Adrenal gland (tissue), 5 donors: Measurements from ENCODE around the gene ACOT12.

Source experiments
- CTCF ChIP-seq, 6 experiments: fragments of 450-650 bp in 4 of 6; fragments of 200-600 bp in 2 of 6; sonication (generic) in 1 of 6; IDR thresholded peaks; 1 replicate in 5 of 6; 2 replicates in 1 of 6; pipeline versions ENCODE4 v1.5.1 to v1.8.0; 2016 to 2021; ENCODE audit warnings: antibody characterized with exemption in 6 of 6, mild to moderate bottlenecking in 2 of 6, moderate library complexity in 1 of 6
- POLR2A ChIP-seq, 2 donors: fragments of 450-650 bp; IDR thresholded peaks; one replicate each; pipeline ENCODE4 v1.6.1; 2017; ENCODE audit warnings: antibody characterized with exemption in 2 of 2, mild to moderate bottlenecking in 2 of 2, moderate library complexity in 1 of 2
- donor health status: DM: no; HTN: no; CAD: no.

GRCh38 chr5:81365541-81365940, 28.4 kb downstream of the ACOT12 start:
- TF ChIP-seq CTCF (IDR thresholded peaks at IDR 0.05) (no peak), POLR2A (IDR thresholded peaks at IDR 0.05) (no peak)
